ENCODE data around the gene RSPH3.
"Not testable (repeated sequence)": the region's sequence is repeated elsewhere in the genome, so short reads cannot be mapped to it uniquely, and the experiment has no call there.

Gene RSPH3

DNA sequence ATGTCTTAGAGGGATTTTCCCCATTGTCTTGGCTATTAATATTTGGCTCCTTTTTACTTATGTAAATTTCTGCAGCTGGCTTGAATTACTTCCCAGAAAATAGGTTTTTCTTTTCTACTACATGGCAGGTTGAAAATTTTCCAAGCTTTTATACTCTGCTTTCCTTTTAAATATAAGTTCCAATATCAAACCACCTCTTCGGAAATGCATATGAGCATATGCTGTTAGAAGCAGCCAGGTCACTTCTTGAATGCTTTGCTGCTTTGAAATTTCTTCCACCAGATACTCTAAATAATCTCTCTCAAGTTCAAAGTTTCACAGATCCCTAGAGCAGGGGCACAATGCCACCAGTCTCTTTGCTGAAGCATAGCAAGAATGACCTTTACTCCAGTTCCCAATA, 25.2 kb upstream of the RSPH3 start:
- not testable (repeated sequence) for DNase-seq (ENCODE audit: low read depth)

DNA sequence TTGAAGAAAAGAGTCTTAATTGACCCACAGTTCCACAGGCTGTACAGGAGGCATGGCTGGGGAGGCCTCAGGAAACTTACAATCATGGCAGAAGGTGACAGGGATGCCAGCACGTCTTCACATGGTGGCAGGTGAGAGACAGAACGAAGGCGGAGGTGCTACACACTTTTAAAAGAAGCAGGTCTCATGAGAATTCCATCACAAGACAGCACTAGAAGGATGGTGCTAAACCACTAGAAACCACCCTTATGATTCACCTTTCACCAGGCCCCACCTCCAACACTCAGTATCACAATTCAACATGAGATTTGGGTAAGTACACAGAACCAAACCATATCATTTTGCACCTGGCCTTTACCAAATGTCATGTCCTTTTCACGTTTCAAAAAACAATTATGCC, 23.9 kb upstream of the RSPH3 start:
- DNase-seq (ENCODE audit: low read depth), result no peak

DNA sequence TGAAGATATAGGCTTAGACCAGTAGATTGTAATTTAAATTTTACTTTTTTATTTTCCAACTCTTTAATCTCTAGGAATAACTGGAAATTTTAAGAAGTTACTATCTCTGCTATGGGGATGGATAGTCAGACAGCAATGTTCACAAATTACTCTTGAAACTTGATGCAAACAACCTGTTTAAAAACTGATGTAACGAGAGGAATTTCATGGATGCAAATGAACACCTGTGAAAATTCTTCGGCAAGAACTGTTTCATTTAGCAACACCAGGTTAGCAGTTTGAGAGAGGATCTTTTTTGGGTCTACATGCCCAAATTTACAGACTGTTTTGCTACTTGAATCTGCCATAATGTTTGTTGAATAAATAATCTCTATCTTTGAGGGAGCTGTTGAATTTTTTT, 20.0 kb upstream of the RSPH3 start:
- DNase-seq (ENCODE audit: low read depth), result no peak

DNA sequence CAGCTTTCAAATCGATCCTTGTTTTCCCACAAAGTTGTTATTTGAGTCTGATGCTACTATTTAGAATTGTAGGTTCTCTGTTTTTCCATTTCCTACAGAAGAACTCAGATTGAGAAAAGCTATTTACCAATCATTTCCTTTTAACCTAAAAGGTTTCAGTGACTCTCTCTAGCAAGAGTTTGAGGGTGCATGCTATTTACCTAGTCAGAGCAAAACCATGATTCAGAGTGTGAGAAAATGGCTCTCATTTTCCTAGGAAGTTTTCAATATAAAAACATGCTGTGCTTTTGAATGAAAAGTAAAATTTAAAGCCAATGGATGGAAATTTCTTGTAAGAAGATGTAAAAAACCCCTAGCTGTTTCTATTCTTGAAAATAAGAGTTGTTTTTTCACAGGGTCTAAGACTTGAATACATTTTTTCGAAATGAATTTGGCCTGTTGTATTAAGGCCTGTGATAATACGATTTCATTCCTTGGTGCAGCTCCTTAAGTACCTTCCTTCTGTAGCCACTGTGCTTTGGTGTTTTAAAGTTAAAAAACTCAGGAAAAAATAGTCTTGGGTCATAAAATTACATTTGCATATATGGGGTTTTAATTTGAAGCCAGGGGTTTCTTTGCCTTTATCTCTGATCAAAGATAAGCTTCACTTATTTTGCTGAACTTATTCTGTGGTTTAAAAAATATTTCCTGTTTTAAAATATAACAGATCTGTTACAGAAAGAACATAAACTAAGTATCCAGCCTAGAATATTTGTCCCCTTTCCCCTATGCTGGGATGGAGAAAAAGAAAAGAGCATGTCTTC, 18.0 kb upstream of the RSPH3 start:
- no peak for DNase-seq (ENCODE audit: low read depth)

DNA sequence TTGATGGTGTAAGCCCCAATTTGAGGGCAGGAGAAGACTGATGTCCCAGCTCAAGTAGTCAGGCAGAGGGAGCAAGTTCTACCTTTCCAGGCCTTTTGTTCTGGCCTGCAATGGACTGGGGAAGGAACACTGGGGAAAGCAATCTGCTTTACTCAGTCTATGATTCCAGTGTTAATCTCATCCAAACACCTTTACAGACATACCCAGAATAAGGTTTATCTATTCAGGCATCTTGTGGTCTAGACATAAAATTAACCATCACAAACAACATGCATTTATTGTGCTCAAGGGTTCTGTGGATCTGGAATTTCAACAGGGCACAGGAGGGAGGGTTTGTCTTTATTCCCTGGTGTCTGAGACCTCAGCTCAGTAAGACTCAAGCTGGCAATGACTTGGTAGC, 14.4 kb upstream of the RSPH3 start:
- no peak for DNase-seq (ENCODE audit: low read depth)

DNA sequence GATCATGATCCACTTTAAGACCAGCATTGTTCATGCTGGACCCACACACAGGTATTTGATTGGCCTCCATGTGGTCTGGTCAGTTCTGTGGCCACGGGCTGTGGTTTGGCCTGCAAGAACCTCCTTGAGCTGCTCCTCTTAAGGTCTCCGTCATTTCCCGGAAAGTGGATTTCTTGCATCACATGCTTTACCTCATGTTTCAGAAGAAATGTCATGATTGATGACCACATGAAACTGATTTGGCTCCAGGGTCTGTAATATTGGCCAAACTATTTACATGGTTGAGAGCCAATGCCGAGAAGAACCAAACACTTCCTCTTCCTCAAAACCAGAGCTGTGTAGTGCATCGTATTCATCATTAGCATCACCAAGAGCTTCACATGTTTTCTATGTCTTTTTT, 13.2 kb upstream of the RSPH3 start:
- DNase-seq (ENCODE audit: low read depth), result no peak

DNA sequence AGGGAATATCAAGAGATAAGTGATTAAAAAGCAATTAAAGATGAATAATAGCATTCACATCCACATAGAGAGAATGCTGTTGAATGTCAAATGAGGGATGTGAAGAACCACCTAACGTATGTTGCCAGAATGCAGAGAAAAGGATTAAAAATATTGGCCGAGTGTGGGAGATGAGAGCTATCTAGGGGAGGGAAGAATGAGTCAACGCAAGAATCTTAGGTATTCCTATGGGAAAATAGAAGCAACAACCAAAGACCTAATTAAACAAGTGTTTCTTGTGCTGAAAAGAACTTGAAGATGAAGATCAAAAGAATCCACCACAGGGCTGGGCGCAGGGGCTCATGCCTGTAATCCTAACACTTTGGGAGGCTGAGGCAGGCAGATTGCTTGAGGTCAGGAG, 12.2 kb upstream of the RSPH3 start:
- no peak for DNase-seq (ENCODE audit: low read depth)

DNA sequence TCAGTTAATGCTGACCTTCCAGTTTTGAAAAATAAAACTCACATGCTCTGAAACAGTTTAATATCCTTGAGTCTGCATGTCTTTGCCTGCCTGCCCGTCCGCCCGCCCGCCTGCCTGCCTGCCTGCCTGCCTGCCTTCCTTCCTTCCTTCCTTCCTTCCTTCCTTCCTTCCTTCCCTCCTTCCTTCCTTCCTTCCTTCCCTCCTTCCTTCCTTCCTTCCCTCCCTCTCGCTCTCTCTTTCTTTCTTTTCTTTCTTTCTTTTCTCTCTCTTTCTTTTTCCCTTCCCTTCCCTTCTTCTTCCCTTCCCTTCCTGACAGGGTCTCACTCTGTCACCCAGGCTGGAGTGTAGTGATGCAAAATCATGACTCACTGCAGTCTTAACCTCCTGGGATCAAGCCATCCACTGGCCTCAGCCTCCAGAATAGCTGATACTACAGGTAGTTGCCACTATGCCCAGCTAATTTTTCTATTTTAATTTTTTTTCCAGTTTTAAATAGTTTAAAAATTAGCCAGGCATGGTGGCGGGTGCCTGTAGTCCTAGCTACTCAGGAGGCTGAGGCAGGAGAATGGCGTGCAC, 10.1 kb upstream of the RSPH3 start:
- not testable (repeated sequence) for DNase-seq (ENCODE audit: low read depth)

DNA sequence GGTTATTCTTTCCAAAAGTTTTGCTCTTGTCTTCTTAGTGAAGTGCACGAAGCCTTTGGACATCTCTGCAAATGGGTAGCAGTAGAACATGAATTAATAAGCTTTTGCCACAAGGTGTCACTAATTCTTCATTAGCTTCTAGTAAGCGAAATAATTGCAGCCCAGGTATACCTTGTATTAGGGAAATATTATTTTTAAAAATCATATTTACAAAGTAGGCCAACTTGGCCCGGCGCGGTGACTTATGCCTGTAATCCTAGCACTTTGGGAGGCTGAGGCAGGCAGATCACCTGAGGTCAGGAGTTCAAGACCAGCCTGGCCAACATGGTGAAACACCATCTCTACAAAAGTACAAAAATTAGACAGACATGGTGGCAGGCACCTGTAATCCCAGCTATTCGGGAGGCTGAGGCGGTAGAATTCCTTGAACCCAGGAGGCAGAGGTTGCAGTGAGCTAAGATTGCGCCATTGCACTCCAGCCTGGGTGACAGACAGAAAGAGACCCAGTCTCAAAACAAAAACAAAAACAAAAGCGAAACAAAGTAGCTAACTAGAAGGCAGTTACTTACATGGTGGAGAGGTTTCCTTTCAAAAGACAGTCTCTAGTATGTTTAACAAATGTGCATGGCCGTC, 8.8 kb upstream of the RSPH3 start:
- DNase-seq (ENCODE audit: low read depth), result no peak

DNA sequence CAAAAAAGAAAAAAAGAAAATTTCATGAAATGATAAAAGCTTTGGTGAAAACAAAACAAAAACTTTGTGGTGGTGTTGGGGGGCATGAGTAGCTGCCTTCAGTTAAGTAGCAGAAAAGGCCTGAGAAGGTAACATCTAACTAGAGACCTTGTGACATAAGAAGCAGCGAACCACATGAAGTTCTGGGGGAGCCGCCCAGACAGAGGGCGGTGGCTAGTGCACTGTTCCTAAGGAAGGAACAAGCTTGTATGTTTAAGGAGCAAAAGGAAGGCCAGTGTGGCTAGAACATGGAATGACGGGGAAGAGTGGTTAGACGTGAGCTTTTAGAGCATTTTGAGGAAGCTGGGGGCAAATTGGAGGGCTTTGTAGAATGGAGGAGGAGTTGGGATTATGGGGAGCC, 7.5 kb upstream of the RSPH3 start:
- no peak for DNase-seq (ENCODE audit: low read depth)

DNA sequence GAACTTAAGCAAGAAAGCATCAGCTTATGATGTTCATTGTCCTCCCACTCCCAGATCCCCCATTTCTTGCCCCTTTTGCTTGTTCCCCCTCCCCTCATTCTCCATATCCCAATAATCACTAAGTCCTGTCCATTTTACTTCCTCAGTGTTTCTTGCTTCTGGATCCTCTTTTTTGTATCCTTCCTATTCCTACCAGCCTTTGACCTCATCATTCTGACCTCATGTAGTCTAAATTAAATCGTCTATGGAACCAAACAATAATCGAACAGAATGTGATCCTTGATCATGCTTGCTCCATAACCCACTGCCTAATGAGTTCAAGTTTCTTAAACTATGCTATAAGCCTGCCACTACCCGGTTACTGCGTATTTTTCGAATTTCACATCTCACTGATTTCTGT, 5.4 kb upstream of the RSPH3 start:
- no peak for DNase-seq (ENCODE audit: low read depth)

DNA sequence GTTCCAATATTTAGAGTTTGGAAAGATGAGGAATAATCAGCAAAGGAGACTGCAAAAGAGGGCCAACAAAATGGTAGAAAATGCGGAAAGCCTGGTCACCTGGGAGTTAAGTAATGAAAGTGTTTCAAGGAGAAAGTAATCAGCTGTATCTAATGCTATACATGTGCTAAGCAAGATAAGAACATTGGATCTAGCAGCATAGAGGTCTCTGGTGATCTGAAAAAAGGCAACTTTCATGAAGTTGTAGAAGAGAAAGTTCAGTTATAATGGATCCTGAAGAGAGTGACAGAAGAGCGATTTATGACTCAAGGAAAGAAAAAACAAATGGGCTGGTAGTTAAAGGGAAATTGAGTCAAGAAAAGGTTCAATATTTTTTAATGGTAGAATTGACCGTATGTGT, 4.6 kb upstream of the RSPH3 start:
- DNase-seq (ENCODE audit: low read depth), result no peak

DNA sequence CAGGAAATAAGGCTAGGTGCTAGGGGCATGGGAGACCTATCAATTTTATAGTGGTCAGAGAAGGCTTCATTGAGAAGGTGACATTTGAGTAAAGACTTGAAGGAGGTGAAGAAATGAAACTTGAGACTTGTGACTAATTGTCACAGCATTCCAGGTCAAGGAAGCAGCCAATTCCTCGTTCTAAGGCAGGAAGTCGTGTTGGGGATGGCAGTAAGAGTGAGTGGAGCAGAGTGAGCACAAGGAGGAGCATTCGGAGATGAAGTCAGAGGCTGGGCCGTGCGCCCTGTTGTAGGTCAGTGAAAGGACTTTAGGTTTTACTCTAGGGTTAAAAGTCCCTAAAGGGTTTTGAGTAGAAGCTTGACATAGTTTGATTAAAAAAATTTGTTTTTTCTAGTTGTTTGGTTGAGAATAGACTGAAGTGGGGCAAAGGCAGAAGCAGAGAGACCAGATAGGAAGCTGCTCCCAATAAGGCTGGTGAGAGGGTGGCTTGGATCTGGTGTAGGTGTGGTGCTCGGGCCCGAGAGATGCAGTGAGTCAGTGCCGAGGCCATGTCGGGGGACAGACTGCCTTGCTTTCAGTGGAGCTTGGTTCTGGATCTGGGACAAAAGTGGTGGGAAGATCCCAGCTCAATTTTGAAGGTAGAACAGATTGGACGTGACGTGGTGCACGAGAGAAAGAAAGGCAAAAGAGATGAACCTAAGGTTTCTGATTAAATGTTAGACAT, 2.6 kb upstream of the RSPH3 start:
- no peak for DNase-seq (ENCODE audit: low read depth)

DNA sequence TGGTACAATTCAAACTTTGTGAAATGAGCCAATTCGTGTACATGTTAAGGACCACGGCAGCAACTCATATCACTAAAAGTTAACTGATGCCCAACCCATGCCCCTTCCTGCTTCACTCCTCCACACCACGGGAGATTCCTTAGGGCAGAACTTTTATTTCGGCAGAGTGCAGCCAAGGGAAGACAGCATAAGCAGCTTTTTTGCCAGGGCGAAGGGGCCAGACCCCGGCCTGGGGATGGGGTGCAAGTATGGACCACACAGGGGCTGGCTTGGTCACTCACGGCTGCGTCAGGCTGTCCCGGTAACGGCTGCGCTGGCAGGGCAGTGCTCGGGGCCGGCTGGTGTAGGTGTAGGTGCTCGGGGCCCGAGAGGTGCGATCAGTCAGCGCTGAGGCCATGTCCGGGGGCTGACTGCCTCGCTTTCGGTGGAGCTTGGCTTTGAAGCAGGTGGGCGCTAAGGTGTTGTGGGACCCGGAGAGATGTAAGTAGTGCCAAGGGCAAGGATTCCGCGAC, 792 bp downstream of the RSPH3 start:
- no peak for DNase-seq (ENCODE audit: low read depth)

DNA sequence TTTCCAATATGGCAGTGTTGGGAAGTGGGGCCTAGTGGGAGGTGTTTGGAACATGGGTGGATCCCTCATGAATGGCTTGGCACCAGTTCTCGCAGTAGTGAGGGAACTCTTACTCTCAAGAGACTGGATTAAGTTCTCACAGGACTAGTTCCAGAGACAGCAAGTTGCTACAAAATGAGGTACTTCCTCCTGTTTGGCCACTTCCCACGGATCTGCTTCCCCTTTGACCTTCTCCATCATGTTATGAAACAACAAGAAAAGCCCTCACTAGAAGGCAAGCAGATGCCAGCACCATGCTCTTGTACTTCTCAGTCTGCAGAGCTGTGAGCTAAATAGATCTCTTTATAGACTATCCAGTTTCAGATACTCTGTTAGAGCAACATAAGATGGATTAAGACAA, 3.1 kb downstream of the RSPH3 start:
- no peak for DNase-seq (ENCODE audit: low read depth)

DNA sequence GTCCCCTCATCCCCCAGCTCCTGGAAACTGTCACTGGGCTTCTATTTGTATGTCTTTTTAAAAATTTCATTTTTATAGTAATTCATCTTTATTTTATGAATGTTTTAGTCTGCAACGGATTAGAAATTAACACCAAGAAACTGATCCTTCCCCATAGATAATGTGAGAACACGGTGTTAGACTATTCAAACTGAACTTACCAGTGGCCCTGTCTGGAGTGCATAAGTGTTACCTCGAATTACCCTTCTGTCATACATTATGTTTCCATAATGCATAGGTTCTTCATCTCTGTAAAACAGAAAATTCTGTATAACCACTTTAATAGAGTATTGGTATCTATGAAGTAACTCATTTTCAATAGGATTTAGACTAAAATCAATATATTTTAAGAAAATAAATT, 6.4 kb downstream of the RSPH3 start:
- DNase-seq (ENCODE audit: low read depth), result no peak

DNA sequence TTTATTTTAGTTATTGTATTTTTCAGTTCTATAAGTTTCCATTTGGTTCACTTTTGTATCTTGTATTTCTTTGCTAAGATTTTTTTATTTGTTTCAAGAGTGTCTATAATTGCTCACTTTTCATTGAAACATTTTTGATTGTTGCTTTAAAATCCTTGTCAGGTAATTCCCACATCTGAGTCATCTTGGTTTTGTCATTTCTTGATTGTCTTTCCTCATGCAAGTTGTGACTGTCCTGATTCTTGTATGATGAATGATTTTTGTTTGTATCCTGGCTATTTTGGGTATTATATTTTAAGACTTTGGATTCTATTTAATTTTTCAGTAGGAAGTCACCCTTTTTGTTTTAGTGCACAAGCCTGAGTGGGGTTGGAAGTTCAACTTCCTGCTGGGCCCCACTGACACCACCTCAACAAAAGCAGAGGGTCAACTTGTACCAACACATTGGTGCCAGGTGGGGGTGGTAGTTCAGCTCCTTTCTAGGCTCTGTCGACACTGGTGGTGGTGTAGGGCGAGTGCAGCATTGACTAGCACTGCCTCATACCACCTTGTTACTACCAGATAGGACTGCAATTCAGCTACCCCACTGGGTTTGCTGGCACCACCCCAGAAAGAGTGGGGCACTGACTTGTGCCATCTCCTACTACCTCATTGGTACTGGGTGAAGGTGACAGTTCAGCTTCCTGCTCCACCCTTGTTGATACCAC, 8.8 kb downstream of the RSPH3 start:
- no peak for DNase-seq (ENCODE audit: low read depth)

DNA sequence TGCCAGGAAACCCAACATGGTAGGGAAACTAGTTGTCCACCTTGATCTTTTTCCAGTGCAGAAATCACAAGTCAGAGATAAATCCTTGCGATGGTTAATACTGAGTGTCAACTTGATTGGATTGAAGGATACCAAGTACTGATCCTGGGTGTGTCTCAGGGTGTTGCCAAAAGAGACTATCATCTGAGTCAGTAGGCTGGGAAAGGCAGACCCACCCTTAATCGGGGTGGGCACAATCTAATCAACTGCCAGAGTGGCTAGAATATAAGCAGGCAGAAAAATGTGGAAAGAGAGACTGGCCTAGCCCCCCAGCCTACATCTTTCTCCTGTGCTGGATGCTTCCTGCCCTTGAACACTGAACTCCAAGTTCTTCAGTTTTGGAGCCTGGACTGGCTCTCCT, 10.3 kb downstream of the RSPH3 start:
- not testable (repeated sequence) for DNase-seq (ENCODE audit: low read depth)

DNA sequence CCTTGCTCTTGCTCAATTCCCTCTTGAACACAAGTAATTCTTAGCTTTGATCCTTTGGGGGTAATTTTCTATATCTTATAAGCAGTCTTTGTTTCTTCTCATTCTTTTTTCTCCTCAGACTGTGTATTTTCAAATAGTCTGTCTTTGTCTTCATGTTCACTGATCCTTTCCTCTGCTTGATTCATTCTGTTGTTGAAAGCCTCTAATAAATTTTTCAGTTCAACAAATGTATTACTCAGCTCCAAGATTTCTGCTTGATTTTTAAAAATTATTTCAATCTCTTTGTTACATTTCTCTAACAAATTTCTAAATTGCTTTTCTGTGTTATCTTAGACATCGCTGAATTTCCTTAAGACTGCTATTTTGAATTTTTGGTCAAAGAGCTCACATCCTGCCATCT, 11.5 kb downstream of the RSPH3 start:
- no peak for DNase-seq (ENCODE audit: low read depth)

DNA sequence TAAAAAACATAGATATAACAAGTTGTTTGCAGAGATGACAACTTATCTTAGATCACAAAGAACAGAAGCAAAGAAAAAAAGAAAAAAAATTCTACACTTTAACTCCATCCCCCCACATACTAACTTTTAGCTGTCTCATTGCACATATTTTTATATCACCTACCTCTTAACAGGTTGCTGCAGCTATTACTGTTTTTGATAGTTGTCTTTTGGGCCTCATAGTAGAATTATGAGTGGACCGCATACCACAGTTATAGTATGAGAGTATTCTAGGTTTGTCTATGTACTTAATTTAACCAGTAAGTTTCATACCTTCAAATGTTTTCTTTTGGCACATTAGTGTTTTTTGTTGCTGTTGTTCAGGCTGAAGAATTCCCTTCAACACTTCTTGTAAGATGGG, 12.3 kb downstream of the RSPH3 start:
- no peak for DNase-seq (ENCODE audit: low read depth)

DNA sequence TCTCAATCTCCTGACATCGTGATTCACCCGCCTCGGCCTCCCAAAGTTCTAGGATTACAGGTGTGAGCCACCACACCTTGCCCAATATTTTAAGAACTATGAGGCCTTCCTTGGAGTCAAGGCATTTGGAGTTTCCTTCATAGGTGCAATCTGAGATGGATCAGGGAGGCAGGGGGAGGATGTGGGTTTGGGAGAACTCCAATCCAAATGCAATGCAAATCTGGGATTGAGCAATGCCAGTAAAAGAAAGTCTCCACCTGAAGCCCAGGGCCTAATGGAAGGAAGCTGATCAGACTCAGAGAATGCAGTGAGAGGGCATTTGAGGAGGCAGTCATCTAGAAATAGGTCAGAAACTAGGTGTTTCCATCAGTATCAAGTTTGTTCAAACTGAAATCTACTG, 21.2 kb downstream of the RSPH3 start:
- no peak for DNase-seq (ENCODE audit: low read depth)

DNA sequence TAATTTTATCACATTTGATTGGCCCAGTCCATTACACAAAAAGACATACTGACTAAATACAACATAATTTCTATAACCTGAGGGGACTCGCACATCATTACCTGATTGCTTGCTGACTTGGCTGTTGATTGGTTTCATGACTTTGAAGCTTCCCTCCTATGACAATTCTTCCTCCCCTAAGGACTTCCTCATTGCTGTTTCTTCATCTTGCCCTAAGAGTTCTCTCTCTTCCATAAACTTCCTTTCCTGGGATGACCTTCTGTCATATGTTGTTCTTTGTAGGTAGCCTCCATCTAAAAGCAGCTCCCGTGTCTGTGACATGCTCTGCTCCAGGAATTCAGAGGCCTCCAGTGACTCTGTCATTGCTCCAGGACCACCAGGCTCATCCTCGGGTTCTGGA, 22.6 kb downstream of the RSPH3 start:
- no peak for DNase-seq (ENCODE audit: low read depth)

Data from CMK (cell line).